NCI-H345 treated with DMSO at 0.1 percent for 48 hours (cell line): ENCODE data around the gene MRPL36.
"Not testable (repeated sequence)": the region's sequence is repeated elsewhere in the genome, so short reads cannot be mapped to it uniquely, and the experiment has no call there.

Experiments
- DNase-seq: peaks from one replicate; lab custom pipeline; 2025; ENCODE audit not compliant: unreplicated experiment; lab: John Stamatoyannopoulos, UW

The MRPL36 gene

DNA sequence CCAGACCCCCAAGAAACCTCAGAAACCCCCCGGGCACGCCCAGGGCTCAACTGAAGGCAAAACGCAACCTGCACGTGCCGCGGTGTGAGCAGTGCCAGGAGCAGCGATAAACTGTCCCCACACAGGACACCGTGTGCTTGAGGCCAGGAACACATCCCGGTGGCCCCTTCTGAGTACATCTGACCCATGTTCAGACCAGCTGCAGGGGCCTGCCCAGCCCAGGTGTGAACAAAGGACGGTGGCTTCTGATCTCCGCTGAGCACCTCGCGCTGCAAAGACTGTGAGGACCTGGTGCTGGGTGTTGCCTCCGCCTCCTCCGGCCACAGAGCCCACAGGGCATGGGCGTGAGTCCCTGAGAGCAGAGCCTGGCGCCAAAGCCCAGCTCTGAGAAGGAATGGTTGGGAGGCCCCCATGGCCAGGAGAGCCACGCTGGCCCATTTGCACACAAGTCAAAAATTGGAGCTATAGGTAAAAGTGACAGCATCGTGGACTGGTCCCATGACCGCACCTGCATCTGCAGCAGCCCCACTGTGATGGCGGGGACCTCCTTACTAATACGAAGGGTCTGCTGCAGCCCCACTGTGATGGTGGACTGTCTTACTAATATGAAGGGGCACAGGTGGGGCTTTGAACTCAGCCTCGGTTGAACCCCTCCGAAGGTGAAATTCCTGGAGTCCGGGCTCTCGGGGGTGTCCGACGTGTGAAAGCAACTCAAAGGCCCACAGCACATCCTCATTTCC, 33.0 kb upstream of the MRPL36 start:
- DNase-seq = no peak

DNA sequence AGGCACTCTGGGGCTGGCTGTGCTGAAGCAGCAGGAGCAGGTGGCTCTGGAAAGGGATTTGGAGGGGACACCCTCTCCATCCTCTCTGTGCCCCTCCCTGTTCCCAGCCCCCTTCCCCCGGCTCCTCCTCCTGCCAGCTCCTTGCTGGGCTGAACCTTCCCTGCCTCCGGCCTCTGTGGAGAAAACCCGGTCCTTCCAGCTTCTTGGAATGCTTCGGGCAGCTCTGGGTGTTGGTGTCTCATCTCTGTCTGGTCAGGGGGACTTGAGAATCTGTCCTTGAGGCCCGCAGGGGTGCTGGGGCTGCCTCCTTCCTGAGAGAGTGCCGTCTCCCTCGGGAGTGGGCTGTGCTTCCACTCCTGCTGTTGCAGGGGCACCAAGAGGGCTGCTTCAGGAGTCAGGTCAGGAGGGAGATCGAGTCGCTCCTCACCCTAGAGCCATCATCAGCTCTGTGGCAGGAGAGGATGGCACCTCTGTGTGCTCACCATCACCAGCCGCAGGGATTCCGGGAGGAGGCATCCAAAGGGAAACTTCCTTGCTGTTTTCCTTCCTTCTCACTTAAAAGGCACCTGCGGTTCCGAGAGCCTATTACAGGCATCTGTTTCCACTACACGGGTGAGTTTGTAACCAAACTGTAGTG, 32.2 kb upstream of the MRPL36 start:
- no peak for DNase-seq

DNA sequence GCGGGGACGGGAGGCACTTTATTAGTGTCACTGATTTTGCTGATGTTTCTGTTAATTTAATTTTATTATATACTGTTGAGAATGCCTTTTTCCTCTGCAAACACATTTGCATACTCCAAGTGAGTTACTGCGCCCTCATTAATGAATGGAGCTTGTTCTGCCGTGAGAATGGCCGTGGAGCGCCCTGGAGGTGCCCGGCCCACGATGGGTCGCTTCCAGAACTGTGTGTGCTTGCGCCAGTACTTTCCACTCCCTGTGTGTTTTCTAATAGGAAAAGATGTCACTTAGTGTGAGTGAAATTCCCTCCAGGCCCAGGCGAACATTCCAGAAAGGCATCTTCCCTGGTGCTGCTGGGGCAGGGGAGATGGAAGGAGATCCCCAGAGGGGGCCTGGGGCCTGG, 31.6 kb upstream of the MRPL36 start:
- no peak for DNase-seq

DNA sequence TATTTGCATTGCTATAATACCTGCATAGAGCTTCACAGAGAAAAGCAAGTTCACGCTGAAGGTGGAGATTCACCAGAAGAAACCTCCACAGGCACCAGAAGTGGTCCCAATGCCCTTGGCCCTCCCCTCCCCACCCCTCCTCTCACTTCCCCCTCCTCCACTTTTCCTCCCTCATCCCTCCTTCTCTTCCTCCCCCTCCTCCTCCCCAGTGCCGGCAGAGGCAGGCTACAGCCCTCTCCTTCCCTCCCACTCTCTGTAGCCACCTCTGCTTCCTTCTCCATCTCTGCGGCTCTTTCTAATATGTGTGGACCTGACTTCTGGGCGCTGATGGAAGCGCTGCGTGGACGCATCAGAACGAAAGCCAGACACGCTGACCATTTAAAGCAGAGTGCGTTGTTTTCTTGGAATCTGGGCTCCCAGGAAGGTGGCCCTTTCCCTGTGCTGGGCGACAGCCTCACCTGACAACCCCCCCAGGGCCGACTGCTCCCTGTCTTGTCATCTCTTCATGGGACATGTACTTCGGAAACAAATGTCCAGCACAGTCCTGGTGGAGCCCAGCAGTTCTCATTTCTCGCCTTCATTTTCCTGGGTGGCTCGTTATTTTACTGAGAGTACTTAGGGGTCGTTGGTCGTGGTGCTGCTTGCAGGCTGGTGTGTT, 31.1 kb upstream of the MRPL36 start:
- no peak for DNase-seq

DNA sequence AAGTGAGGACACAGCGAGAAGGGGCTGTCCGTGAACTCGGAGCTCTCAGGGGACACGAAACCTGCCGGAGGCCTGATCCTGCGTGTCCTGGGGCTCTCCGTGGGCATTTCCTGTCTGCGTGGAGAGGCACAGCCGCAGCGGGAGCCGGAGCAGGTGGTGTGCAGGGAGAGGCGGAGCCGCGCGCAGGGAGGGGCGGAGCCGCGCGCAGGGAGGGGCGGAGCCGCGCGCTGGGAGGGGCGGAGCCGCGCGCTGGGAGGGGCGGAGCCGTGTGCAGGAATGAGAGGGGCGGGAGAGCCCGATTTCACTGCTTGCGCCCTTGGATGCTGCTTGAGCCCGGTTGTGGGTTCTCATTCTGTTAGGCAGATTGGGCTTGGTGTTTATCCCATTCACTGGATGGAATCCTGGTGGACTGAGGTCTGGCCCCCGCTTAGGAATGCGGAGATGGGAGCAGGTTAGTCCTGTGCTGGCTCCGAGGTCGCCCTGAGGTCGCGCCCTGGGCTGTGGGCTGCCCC, 28.3 kb upstream of the MRPL36 start:
- no peak for DNase-seq

DNA sequence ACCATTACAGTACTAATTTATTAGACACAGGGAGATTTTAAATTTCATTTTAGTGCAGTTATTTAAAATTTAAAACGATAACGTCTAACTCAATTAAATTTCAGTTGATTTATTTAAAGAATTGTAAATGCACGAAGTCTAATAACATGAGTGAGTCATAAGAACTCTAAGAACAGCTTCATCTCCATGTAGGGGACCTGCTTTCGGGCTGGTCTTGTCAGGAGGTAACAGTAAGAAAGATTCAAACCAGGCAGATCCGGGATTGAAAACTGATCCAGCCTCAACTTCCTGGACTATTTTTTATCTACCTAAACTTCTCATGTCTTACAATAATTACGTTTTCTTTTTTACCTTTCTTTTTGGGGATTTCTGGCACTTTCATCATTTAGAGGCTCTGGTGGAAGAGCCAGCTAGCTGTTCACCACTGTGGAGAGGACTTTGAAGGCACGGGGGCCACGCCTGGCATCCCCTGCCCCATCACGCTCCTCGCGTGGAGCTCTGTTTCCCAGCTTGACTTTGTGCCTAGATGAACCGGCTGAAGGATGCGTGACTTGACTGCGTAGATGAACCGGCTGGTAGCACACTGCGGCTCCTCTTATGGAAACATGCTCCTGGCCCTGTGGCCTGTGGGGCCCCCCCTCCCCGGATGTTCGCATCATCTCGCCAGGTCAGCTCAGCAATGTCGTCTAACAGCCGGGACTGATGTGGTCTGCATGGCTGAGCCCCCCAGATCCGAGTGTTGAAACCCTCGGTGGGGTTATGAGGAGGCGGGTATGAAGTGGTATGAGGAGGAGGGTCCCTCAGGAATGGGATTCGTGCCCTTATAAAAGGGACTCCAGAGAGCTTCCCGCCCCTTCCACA, 27.6 kb upstream of the MRPL36 start:
- no peak for DNase-seq

DNA sequence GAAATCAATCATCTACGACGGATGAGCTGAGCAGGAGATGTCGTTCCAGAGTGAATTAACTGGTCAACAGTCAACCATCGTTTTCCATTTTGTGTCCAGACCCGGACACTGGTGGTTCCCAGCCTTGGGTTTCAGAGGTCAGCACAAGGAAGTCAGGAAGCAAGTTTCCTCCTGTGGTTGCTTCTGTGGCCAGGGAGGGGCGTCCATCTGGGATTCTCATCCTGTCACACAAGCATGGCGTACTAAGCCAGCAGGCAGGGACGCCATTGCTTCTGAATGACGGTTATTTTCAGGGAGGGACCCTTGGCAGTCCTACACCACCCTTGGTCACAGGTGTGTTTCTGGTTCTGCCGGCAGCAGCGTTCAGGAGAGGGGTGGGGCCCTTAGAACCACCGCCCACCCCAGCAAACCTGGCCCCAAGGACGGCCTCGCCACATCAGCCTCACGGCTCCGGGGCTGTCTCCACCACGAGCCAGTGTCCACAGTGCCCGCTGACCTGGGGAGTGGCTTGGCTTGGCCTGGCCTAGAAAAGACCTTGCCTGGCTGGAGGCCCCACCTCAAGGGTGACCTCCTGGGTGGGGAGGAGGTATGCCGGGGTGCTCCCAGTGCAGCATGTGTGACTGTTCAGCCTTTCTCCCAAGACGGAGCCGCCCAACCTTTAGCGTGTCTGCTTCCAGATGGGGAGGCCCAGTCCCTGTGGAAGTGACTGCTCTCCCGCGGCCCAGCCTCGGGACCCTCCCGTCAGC, 26.8 kb upstream of the MRPL36 start:
- DNase-seq = no peak

DNA sequence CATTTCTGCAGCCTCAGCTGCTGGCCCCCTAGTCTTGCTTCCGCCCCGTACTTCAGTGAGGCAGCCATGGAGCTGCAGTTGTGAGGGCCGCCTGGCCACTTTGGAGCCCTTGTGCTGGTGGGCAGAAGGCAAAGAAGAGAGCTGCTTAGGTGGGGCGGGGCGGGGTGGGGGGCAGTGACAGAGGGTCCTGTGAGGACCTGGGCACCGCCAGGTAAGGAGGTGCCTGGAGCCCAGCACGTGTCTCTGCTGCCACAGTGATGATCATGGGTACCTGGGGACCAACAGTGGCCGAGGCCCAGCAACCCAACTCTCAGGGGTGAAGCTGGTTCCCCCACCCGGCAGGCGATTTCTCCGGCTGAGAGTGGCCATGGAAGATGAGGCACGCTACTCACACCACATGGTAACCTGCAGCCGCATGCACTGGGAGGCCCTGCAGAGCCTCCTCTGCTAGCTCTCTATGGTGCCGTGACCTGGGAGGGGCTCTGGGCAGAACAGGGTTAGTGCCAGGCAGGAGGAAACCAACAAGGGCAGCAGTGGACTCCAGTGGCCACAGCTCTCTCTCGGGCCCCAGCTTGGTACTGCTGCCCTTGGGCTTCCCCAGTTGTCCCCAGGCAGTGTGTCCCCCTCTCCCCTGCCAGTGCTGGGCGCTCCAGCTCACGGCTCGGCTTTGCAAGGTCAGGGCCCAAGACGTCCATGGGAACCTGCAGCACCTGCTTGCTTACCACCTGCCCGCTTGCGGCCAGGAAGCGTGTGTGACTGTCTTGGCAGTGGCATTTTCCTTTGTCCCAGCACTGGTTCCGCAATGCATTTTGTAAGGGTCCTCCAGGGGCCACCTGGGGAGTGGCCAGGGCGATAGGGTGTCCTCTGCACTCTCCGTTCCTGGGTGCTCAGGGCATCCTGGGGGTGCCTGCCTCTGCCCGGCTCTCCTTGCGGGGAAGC, 25.5 kb upstream of the MRPL36 start:
- no peak for DNase-seq

DNA sequence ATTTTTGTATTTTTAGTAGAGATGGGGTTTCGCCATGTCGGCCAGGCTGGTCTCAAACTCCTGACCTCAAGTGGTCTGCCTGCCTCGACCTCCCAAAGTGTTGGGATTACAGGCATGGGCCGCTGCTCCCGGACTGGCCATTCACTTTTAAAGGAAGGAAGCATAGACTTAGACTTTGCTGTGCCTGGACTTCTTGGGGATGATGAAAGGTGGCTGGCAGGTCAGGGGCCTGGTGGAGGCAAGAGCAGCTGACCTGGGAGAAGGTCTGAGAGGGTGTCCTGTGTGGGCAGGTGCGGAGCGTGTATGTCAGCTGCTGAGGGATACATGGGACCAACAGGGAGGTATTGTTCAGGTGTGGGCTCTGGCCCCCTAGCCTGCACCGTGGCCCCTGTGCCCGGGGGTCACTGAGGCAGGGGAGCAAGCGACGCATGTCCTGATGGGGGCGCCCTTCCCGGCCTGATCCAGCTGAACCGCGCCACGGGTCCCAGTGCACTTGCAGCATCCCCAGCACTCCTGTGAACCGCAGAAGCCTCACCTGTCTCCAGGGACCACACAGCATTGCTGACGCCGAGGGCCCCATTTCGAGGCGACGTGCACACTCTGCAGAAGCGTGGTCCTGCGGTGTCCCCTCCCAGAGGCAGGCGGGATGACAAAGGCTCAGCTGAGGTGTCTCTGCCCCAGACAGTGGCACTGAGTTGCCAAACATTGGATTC, 24.6 kb upstream of the MRPL36 start:
- DNase-seq = no peak

DNA sequence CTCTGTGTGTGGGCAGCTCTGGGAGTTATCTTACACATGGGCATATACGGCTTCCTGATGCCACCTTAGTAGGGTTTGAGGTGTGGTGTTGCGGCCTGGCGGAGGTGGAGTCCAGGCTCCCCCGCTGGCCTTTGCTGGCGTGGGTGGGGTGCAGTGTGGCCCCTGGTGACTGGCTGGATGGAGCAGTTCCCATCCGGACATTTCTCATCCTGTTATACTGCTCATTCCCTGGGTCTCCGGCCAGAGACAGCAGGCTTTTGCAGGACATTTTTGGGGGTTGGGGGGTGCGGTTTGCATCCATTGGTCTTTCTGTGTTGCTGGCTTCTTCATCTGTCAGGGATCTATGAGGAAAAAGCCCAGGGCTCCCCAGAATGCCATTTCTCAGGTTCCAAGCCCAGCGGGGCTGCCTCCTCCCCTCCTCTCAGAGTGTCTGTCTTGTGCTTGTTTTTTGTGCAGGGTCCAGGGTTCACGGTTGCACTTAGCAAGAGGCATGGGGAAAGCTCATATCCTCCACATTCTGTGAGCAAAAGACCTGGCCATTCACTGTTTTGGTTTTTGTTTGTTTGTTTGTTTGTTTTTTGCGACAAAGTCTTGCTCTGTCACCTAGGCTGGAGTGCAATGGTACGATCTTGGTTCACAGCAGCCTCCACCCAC, 23.9 kb upstream of the MRPL36 start:
- DNase-seq = no peak

DNA sequence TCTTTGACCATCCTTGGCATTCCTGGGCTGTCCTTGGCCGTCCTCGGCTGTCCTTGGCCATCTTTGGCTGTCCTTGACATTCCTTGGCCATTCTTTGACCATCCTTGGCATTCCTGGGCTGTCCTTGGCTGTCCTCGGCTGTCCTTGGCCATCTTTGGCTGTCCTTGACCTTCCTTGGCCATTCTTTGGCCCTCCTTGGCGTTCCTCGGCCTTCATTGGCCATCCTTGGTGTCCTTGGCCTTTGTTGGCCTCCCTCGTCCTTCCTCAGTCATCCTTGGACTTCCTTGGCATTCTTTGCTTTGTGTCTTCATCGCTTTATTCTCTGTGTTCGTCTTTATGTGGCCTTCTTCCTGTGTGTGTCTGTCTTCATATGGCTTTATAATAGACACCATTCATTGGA, 22.2 kb upstream of the MRPL36 start:
- DNase-seq = no peak

DNA sequence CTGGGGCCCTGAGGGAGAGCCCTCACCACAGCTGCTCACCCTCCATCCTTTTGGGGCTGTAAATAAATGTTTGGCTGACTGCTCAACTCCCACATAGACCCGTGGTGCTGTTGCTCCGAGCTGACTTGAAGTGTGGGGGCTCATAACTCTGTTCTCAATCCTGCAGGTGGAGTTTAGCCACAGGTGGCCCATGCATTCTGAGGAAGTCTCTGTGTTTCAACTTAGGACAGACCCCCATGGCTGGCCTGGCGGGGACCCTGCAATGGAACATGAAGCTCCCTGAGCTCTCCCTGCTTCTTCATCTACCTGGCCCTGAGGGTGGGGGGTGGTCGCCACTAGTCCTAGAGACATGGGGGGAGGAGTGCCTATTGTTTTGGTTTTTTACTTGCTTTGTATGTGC, 21.3 kb upstream of the MRPL36 start:
- no peak for DNase-seq

DNA sequence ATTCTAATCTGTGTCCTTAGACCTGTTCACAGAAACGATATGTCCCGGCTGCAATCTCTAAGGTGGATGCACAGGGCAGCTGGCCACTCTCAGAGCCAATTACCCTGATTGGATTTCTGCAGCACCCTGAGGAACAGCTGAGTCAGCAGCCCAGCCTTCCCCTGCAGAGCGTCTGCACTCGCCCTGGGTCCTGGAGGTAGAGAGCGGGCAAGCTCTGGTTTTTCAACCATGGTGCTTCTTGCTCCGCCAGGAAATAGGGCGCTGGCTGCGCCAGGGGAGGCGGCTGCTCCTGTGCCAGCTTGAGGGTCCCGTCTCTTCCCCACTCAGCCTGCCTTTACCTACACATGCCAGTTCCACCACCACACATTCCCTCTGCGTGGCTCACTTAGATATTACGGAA, 20.7 kb upstream of the MRPL36 start:
- no peak for DNase-seq

DNA sequence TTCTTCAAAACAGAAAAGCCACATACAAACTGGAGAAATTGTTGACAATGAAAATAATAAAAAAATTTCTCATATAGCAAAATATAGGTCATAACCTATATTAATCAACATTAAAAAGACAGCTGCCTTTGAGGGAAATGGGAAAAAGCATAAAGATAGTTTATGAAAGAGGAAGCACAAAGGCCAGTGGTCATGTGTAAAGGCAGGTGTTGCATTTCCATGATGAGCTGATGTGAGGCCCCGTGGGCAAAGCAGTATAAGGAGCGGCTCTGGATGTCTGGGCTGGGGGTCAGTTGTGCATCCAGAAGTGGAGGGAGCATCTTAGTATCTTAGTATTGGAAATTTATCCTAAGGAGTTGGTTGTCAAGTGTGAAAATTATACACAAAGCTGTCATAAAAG, 19.8 kb upstream of the MRPL36 start:
- DNase-seq = no peak

DNA sequence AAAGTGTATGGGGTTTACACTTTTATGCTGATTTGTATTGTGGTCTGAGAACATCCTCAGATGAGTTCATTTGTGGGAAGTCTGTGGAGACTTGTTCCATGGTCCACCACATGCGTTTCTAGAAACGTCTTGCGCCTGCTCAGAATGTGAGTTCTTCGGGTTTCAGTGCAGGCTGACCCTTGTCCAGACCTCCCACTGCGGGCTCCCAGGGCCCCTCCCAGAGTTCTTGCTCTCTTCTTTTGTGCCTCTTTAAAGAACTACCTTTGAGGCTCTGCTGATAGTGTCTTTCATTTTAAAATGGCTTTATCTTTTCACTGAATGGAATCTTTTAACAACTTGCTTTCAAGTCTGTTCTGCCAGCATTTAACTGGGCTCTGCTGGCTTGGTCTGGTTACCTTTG, 19.1 kb upstream of the MRPL36 start:
- DNase-seq = no peak

DNA sequence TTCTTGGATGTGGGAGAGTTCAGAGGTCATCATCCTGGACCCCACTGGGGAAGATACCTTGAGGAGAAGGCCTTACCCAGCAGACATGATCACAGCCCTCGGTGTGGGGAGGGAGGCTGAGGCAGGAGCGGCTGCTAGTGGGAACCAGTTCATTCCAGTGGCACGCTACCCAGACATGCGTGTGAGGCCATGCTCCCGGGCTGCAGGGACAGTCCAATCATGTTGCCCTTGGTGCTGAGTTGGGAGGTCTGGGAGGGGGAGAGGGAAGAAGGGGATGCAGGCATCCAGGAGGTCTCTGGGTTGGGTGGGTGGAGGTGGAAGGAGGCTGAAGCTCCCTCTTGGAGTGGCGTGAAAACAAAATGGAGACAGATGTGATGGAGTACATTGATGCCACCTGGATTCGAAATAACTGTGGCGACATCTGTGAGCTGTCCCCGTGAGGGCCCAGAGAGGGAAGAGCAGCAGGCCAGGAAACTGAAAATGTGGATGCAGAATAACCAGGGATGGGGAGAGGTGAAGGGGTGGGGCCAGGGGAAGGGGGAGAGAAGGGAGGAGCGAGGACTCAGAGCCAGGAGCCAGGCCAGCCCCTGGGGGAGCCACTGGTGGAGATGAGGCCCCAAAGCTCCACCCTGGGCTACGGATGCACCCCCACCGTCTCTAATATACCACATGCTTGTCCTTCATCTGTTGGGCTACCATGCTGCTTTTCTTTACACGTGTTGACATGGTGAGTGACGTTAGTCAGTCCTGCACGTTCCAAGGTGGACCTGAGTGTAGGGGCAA, 17.8 kb upstream of the MRPL36 start:
- DNase-seq = no peak

DNA sequence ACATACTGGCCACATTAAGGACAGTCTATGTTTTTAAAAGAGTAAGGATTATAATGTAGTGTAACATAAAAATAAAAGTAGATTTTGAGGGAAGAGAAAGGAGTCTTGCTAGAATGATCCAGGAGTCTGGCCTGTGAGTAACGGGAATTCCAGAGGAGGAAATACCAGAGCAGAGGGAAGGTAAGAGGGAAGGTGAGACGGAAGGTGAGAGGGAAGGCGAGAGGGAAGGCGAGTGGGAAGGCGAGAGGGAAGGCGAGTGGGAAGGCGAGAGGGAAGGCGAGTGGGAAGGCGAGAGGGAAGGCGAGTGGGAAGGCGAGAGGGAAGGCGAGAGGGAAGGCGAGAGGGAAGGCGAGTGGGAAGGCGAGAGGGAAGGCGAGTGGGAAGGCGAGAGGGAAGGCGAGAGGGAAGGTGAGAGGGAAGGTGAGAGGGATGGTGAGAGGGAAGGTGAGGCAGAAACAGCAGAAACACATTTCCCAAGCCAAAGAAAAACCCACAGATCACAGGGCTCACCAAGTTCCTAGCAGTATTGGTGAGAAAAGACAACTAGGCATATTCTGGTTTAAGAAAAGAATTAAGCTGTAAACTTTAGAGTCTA, 17.0 kb upstream of the MRPL36 start:
- DNase-seq = not testable (repeated sequence)
